ENCODE data around the gene HOXB6. TPM values are rescaled to one million over a fixed set of nuclear protein-coding genes. Genes with fewer than 3 reads are reported as not detected.

The HOXB6 gene
- total RNA-seq, 1 experiment from 2014 or later = 19.2 TPM

GRCh38 chr17:48636177-48637018 is 31.6 kb upstream of the HOXB6 start:
- no peak for DNase-seq (ENCODE audit: low read depth)

- no peak for DNase-seq (ENCODE audit: low read depth)
Observed at GRCh38 chr17:48634493-48635208, 29.9 kb upstream of the HOXB6 start.

GRCh38 chr17:48633266-48633677 is 28.5 kb upstream of the HOXB6 start:
- no peak for DNase-seq (ENCODE audit: low read depth)

GRCh38 chr17:48632579-48633265 is 27.9 kb upstream of the HOXB6 start:
- no peak for DNase-seq (ENCODE audit: low read depth)

- no peak for DNase-seq (ENCODE audit: low read depth)
Observed at GRCh38 chr17:48631693-48632578, 27.1 kb upstream of the HOXB6 start.

GRCh38 chr17:48630925-48631692 is 26.3 kb upstream of the HOXB6 start:
- DNase-seq (ENCODE audit: low read depth) = no peak

- DNase-seq (ENCODE audit: low read depth) = no peak
Observed at GRCh38 chr17:48630009-48630924, 25.5 kb upstream of the HOXB6 start.

- no peak for DNase-seq (ENCODE audit: low read depth)
Observed at GRCh38 chr17:48629411-48629759, 24.6 kb upstream of the HOXB6 start.

- no peak for DNase-seq (ENCODE audit: low read depth)
Observed at GRCh38 chr17:48628649-48629410, 24.0 kb upstream of the HOXB6 start.

GRCh38 chr17:48627623-48628521 is 23.1 kb upstream of the HOXB6 start:
- no peak for DNase-seq (ENCODE audit: low read depth)

- no peak for DNase-seq (ENCODE audit: low read depth)
Observed at GRCh38 chr17:48627118-48627597, 22.4 kb upstream of the HOXB6 start.

- peak; percentile 94 for DNase-seq (ENCODE audit: low read depth)
Observed at GRCh38 chr17:48626245-48627117, 21.7 kb upstream of the HOXB6 start, which contains the start of gene HOXB9. Gene HOXB9 (minus strand): TSS chr17:48626358. CDS start chr17:48626269, 89 bp downstream.

- peak; percentile 62 for DNase-seq (ENCODE audit: low read depth)
Observed at GRCh38 chr17:48625495-48626244, 20.9 kb upstream of the HOXB6 start.

- peak; percentile 51 for DNase-seq (ENCODE audit: low read depth)
Observed at GRCh38 chr17:48624544-48625494, 20.0 kb upstream of the HOXB6 start.
